HG02678 (cell line): ENCODE measurements around the gene COQ9.
"Not testable (repeated sequence)": the region's sequence is repeated elsewhere in the genome, so short reads cannot be mapped to it uniquely, and the experiment has no call there.

Source experiments
- ATAC-seq: cut with Tn5 transposase; IDR thresholded peaks from one replicate; pipeline ENCODE4 v1.9.1; 2021; ENCODE audit warnings: mild to moderate bottlenecking, moderate library complexity; ENCODE audit not compliant: unreplicated experiment

The COQ9 gene

GRCh38 chr16:57424583-57424982 lies 22.7 kb upstream of the COQ9 start:
- no peak for ATAC-seq

GRCh38 chr16:57426356-57426755 lies 20.9 kb upstream of the COQ9 start:
- no peak for ATAC-seq

- ATAC-seq, result no peak
These were observed 20.0 kb upstream of the COQ9 start for GRCh38 chr16:57427307-57427706.

GRCh38 chr16:57427824-57428223 lies 19.5 kb upstream of the COQ9 start:
- ATAC-seq, result no peak

- ATAC-seq, result no peak
These were observed 16.3 kb upstream of the COQ9 start for GRCh38 chr16:57430955-57431354.

GRCh38 chr16:57432505-57432904 lies 14.8 kb upstream of the COQ9 start:
- no peak for ATAC-seq

GRCh38 chr16:57432989-57433388 lies 14.3 kb upstream of the COQ9 start:
- no peak for ATAC-seq

- no peak for ATAC-seq
These were observed 13.3 kb upstream of the COQ9 start for GRCh38 chr16:57434003-57434402.

GRCh38 chr16:57435838-57436237 lies 11.4 kb upstream of the COQ9 start:
- no peak for ATAC-seq

- not testable (repeated sequence) for ATAC-seq
These were observed 7.3 kb upstream of the COQ9 start for GRCh38 chr16:57439947-57440346.

- not testable (repeated sequence) for ATAC-seq
These were observed 6.7 kb upstream of the COQ9 start for GRCh38 chr16:57440551-57440950.

- no peak for ATAC-seq
These were observed 2.6 kb upstream of the COQ9 start for GRCh38 chr16:57444711-57445110.

- no peak for ATAC-seq
These were observed 1.8 kb upstream of the COQ9 start for GRCh38 chr16:57445510-57445909.

GRCh38 chr16:57446531-57447185 lies 621 bp upstream of the COQ9 start:
- ATAC-seq, result peak; percentile 26

GRCh38 chr16:57452021-57452420 lies 4.7 kb downstream of the COQ9 start:
- ATAC-seq, result no peak

- peak; percentile 90 for ATAC-seq
These were observed 15.1 kb downstream of the COQ9 start, which contains the start of gene POLR2C for GRCh38 chr16:57462209-57462977. Gene POLR2C (plus strand): TSS chr16:57462679. CDS start chr16:57462725, 46 bp downstream.

- peak; percentile 19 for ATAC-seq
These were observed 15.7 kb downstream of the COQ9 start for GRCh38 chr16:57462978-57463362.

GRCh38 chr16:57464523-57464922 lies 17.2 kb downstream of the COQ9 start:
- ATAC-seq, result no peak

- no peak for ATAC-seq
These were observed 21.1 kb downstream of the COQ9 start for GRCh38 chr16:57468346-57468745.

- no peak for ATAC-seq
These were observed 21.8 kb downstream of the COQ9 start for GRCh38 chr16:57469046-57469445.

GRCh38 chr16:57469917-57470470 lies 22.7 kb downstream of the COQ9 start:
- no peak for ATAC-seq

GRCh38 chr16:57470711-57471110 lies 23.4 kb downstream of the COQ9 start:
- no peak for ATAC-seq
